ENCODE results near the gene STATH.

- TF ChIP-seq POLR2A (IDR thresholded peaks at IDR 0.05): no peak
- TF ChIP-seq POLR2AphosphoS5 (IDR thresholded peaks at IDR 0.05): no peak
Observed at GRCh38 chr4:70008771-70009170, 13.0 kb downstream of the STATH start.

All from upper lobe of left lung (tissue), 4 donors.